Activated CD8-positive, alpha-beta T cell treated with anti-CD3 and anti-CD28 coated beads for 36 hours (primary cell): ENCODE measurements around the gene CD79A. TPM values are rescaled to one million over a fixed set of nuclear protein-coding genes. Genes with fewer than 3 reads are reported as not detected.
A peak's percentile ranks its signal among the peaks of the same experiment; 100 is the strongest.

ENCODE experiments used
- ATAC-seq: fragments of 200-7000 bp; cut with Tn5 transposase; one replicate; pipeline ENCODE4 v1.10.0; 2021; ENCODE audit warnings: mild to moderate bottlenecking, moderate library complexity
- CTCF ChIA-PET: fragments of 350-600 bp; sonication (Branson Sonifier 250); formaldehyde crosslinking; loops from one replicate; lab custom pipeline; 2021; ENCODE audit warnings: antibody characterized with exemption; lab: Charles Lee
- POLR2A ChIA-PET: fragments of 350-600 bp; sonication (Branson Sonifier 250); formaldehyde crosslinking; loops from one replicate; lab custom pipeline; 2021; ENCODE audit warnings: antibody characterized with exemption; lab: Charles Lee
- DNase-seq: peaks from one replicate; pipeline ENCODE4 v3.0.0-alpha.2; 2020
- H3K27ac Mint-ChIP-seq: one replicate; pipeline ENCODE4 v1.8.0; 2021; ENCODE audit warnings: mild to moderate bottlenecking, mixed read lengths
- H3K27me3 Mint-ChIP-seq: one replicate; pipeline ENCODE4 v1.8.0; 2021; ENCODE audit warnings: mixed read lengths
- H3K36me3 Mint-ChIP-seq: one replicate; pipeline ENCODE4 v1.8.0; 2021; ENCODE audit warnings: low read depth, mixed read lengths
- H3K4me1 Mint-ChIP-seq: one replicate; pipeline ENCODE4 v1.8.0; 2021; ENCODE audit warnings: low read depth, mixed read lengths
- H3K4me3 Mint-ChIP-seq: one replicate; pipeline ENCODE4 v1.8.0; 2021; ENCODE audit warnings: mild to moderate bottlenecking, moderate library complexity, mixed read lengths
- H3K9me3 Mint-ChIP-seq: one replicate; pipeline ENCODE4 v1.8.0; 2021; ENCODE audit warnings: mixed read lengths
- intact Hi-C: fragments of 100-400 bp; cut with micrococcal nuclease; formaldehyde crosslinking; loops from one replicate; pipeline ENCODE4 v1.10.0; 2022
- total RNA-seq, 2 experiments: library from RNA; stranded (reverse); gene quantifications; one replicate each; pipeline ENCODE4 v1.2.3, GENCODE V29; 2021
- TF ChIP-seq, protein P1 (sequence below): fragments of 200-600 bp; IDR thresholded peaks from one replicate; pipeline ENCODE4 v1.8.0; 2022; ENCODE audit warnings: antibody characterized with exemption, mild to moderate bottlenecking

Gene CD79A
- total RNA-seq, 2 experiments from 2014 or later: 19.3 to 21.0 TPM

DNA sequence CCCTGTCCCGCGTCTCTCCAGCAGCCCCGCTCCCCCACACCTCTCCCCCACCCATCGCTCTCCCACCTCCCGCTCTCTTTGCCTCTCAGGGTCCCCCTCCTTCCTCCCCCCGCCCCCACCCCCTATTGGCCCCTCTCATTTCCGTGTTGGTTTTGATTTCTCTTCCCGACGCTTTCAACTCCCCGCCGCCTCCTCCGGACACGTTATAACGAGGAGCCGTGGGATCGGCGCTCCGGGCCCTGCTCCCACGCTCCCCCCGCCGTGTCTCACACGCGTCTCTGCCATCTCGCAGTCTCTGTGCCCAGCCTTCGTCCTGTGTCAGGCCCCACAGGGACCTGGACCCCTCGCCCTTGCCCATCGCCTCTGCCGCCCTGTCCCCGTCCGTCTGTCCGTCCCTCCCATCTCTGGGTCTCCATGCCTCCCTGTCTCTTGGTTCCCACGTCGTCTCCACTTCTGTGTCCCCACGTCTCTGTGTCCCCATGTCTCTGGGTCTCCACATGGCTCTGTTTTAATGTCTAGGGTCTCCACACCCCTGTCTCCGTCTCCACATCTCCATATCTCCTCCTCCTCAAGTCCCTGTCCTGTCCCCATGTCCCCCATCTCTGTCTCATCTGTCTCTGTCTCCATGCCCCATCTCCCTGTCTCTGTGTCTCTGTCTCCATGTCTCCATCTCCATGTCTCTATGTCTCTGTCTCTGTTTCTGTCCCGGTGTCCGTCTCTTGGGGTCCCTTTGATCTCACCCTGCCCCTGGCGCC is 38.1 kb downstream of the CD79A start:
- POLR2A ChIA-PET: interaction anchor here (0.7 to 0.9 kb wide), 2 partner anchors 10 to 55 kb away, joined by 3 to 4 read pairs; partner anchors contain the start of gene RPS19
- no peak for ATAC-seq

DNA sequence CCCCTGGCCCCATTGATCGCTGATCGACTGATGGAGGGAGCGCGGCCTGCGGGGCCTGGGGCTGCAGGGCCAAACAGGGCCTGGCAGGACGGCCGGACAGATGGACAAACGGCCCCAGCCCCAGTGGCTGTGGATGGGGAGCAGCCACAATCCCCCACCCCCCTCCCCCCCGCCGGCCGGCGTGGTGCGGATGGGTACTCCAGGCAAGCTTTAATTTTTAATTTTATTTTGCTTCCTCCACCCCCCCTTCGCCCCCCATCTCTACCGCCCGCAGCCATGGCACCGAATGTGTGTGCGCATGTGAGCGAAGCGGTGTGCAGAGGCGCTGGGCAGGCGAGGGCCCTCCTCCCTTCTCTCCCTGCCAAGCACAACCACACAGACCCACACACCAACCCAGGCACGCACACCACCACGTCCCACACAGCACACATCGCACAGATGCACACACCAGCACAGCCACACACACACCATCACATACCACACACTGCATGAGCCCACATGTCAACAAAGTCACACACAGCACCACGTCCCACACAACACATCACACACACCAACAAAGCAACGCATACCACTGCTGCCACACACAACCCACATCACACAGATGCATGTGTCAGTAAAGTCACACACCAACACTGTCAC is 38.8 kb downstream of the CD79A start:
- H3K4me3 Mint-ChIP-seq: no peak overlapping the region
- no peaks in the 10 kb centered on the region for H3K36me3 Mint-ChIP-seq
- no peaks in the 10 kb centered on the region for H3K9me3 Mint-ChIP-seq
- ChIA-PET POLR2A (interaction anchor here (0.7 to 0.9 kb wide), 2 partner anchors 11 to 56 kb away, joined by 3 to 4 read pairs; partner anchors contain the start of gene RPS19), CTCF (no interaction called here)
- H3K4me1 Mint-ChIP-seq: peaks cover 25% of the 10 kb centered on the region
- no peak overlapping the region for H3K27ac Mint-ChIP-seq
- DNase-seq (no peak), ATAC-seq (peak; percentile 16)
- intact Hi-C loops: no loop called here
- TF ChIP-seq, protein P1, sequence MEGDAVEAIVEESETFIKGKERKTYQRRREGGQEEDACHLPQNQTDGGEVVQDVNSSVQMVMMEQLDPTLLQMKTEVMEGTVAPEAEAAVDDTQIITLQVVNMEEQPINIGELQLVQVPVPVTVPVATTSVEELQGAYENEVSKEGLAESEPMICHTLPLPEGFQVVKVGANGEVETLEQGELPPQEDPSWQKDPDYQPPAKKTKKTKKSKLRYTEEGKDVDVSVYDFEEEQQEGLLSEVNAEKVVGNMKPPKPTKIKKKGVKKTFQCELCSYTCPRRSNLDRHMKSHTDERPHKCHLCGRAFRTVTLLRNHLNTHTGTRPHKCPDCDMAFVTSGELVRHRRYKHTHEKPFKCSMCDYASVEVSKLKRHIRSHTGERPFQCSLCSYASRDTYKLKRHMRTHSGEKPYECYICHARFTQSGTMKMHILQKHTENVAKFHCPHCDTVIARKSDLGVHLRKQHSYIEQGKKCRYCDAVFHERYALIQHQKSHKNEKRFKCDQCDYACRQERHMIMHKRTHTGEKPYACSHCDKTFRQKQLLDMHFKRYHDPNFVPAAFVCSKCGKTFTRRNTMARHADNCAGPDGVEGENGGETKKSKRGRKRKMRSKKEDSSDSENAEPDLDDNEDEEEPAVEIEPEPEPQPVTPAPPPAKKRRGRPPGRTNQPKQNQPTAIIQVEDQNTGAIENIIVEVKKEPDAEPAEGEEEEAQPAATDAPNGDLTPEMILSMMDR: no peak
- H3K27me3 Mint-ChIP-seq: peaks cover 20% of the 10 kb centered on the region

More for the DNA sequence above, 38.1 kb downstream of the CD79A start:
- no peaks in the 10 kb centered on the region for H3K9me3 Mint-ChIP-seq
- TF ChIP-seq, protein P1: no peak
- H3K36me3 Mint-ChIP-seq: peaks cover 6% of the 10 kb centered on the region
- no peak overlapping the region for H3K27ac Mint-ChIP-seq
- CTCF ChIA-PET: no interaction called here
- DNase-seq: no peak
- H3K27me3 Mint-ChIP-seq: peaks cover 20% of the 10 kb centered on the region
- intact Hi-C loops: no loop called here
- H3K4me3 Mint-ChIP-seq: no peak overlapping the region
- peaks cover 30% of the 10 kb centered on the region for H3K4me1 Mint-ChIP-seq

DNA sequence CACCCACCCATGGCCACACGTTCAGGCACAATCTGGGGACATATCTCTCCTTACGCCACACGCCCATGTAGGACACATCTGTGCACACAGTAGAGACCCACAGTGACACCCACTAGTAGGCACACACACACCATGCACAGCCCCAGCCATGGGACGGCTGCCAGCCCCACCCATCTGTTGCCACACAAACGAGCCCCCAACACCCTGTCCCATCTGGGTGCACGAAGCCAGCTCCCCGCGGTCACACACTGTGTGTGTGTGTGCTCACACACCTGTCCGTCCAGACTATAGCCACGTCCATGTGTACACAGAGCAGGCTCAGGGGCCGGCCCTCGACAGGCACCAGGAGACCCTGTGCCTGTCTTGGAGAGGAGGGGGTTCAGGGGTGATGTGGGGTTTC is 40.6 kb downstream of the CD79A start:
- DNase-seq: no peak
- ChIA-PET POLR2A (interaction anchor here (0.5 to 0.7 kb wide), 3 partner anchors 9 to 45 kb away, joined by 3 read pairs; no protein-coding TSS in a partner anchor), CTCF (no interaction called here)
- Mint-ChIP-seq H3K27ac (no peak overlapping the region), H3K4me1 (peaks cover 20% of the 10 kb centered on the region), H3K9me3 (no peaks in the 10 kb centered on the region), H3K4me3 (no peak overlapping the region), H3K36me3 (no peaks in the 10 kb centered on the region), H3K27me3 (peaks cover 16% of the 10 kb centered on the region)
- ATAC-seq: no peak
- intact Hi-C loops: no loop called here
- TF ChIP-seq, protein P1: no peak

DNA sequence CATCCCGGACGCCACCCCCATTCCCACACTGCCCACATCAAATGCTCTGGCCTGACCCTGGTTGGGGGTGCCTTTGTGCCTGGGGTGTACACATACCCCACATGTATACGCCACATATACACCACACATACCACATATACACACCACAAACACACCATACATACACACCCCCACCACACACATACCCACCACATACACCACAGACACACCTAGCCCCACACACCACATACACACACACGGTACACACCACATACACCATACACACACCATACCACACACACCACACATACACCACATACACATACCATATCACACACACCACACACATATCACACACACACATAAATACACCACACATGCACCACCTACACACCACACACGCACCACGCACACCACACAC is 41.0 kb downstream of the CD79A start:
- no peaks in the 10 kb centered on the region for H3K36me3 Mint-ChIP-seq
- no peak for ATAC-seq

More for the DNA sequence above, 41.0 kb downstream of the CD79A start:
- Mint-ChIP-seq H3K9me3 (no peaks in the 10 kb centered on the region), H3K27me3 (peaks cover 16% of the 10 kb centered on the region), H3K4me3 (no peak overlapping the region), H3K27ac (no peak overlapping the region), H3K4me1 (peaks cover 22% of the 10 kb centered on the region)
- POLR2A ChIA-PET: no interaction called here
- intact Hi-C loops: no loop called here
- CTCF ChIA-PET: no interaction called here
- DNase-seq: no peak
- TF ChIP-seq, protein P1: no peak
